MM.1S (cell line): ENCODE measurements around the gene BBX.
"Not testable (repeated sequence)": the region's sequence is repeated elsewhere in the genome, so short reads cannot be mapped to it uniquely, and the experiment has no call there.

ENCODE experiments used
- CTCF ChIP-seq: fragments of 300-600 bp; sonication (generic); IDR thresholded peaks from 2 replicates; pipeline ENCODE4 v1.5.1; 2016; ENCODE audit warnings: antibody characterized with exemption, low read length, mixed read lengths
- EZH2phosphoT487 ChIP-seq: fragments of 300-600 bp; sonication (generic); IDR thresholded peaks from 2 replicates; pipeline ENCODE4 v1.6.1; 2018; ENCODE audit warnings: antibody characterized with exemption, low read length

DNA sequence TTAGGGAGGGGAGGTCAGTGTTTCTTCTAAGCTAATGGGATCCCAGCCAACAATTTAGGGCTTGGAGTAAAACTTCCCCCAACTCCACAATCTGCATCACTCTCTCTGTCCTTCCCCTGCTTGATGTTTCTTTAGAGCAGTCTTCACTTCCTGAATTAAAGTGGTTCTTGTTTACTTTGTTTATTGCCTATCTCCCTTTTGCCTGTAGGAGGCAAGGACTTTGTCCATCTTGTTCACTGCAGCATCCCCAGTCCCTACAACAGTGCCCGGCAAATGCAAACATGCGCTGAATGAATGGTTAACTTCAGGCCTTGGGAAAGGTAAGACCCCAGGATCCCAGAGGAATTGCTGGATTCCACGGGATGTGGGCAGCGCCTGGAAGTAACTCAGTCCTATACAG lies 312.2 kb downstream of the BBX start:
- TF ChIP-seq CTCF, EZH2phosphoT487: not testable (repeated sequence)
